Measurements from ENCODE around the gene EFNA5. TPM values are rescaled to one million over a fixed set of nuclear protein-coding genes. Genes with fewer than 3 reads are reported as not detected.

The EFNA5 gene
- total and polyA plus RNA-seq, 10 of the 15 experiments (the other 5 are each of a cell fraction or from before 2014, with no cell fraction given) = 0.19 to 12.6 (median 3.9) TPM

GRCh38 chr5:107364443-107365319 lies 306.1 kb downstream of the EFNA5 start (continued):
- TF ChIP-seq YBX1 (IDR thresholded peaks at IDR 0.05) = no peak
- TF ChIP-seq BCLAF1 (IDR thresholded peaks at IDR 0.05) = no peak
- TF ChIP-seq NFIC (IDR thresholded peaks at IDR 0.05; ENCODE audit: low read depth, low read length) = peak; percentile 45; the same call in 1 of the 2 replicates
- TF ChIP-seq SMC3 (IDR thresholded peaks at IDR 0.05; ENCODE audit: borderline replicate concordance, low read length) = 0 out of 2 replicates have a peak, but pooled peaks have one; percentile 4
- TF ChIP-seq ZNF217 (IDR thresholded peaks at IDR 0.05) = 0 out of 2 replicates have a peak, but pooled peaks have one; percentile 30
- no peak for TF ChIP-seq KAT2A (conservative IDR thresholded peaks at IDR 0.05; ENCODE audit: control insufficient read depth, low read depth, low read length)

DNA sequence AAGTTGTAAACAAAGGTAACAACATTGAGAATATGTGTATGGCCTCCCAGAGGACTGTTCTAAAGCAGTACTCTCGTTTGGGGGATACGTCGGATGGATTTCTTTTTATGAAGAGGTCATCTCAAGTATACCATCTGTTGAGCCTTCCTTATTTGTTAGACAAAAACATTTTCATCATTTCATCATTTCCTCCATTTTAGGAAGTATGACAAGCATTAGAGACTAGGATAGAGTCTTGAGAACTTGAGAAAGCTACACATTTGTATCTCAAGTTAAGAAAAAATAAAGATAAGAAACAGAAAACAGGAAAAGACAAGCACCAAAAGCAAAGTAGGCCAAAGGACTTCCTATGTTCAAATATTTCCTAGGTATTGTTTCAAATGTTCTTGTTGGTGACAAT lies 307.0 kb downstream of the EFNA5 start:
- DNase-seq (ENCODE audit: low read depth, low spot score) = no peak
- BruUV-seq (replicated peaks) = no TSS peak
- intact Hi-C loops (cut with micrococcal nuclease; ENCODE audit: unreplicated experiment) (loop anchor here (2.0 kb wide), 2 partner anchors 75 to 309 kb away; no protein-coding TSS in a partner anchor), in situ Hi-C loops (cut with MboI) (no loop called here)
- ATAC-seq = no peak
- no peaks in the 10 kb centered on the region for H3K79me2 ChIP-seq (ENCODE audit: control insufficient read depth, insufficient read depth, low read length)
- ChIA-PET CTCF (interaction anchor here (0.7 to 3.8 kb wide), 11 partner anchors 26 to 311 kb away, joined by 3 to 24 read pairs (median 4); no protein-coding TSS in a partner anchor), POLR2A (interaction anchor here (0.8 to 2.4 kb wide), 2 partner anchors 26 to 208 kb away, joined by 3 to 12 read pairs; no protein-coding TSS in a partner anchor), SMC1A (ENCODE audit: uncharacterized antibody, unreplicated experiment) (interaction anchor here (0.6 to 5.3 kb wide), 23 partner anchors 9 to 449 kb away, joined by 3 to 50 read pairs (median 4); no protein-coding TSS in a partner anchor), RAD21 (ENCODE audit: unreplicated experiment) (interaction anchor here (0.7 to 7.0 kb wide), 15 partner anchors 25 to 449 kb away, joined by 3 to 42 read pairs (median 8); no protein-coding TSS in a partner anchor)
- FAIRE-seq = no peak
- H3K27ac ChIP-seq (ENCODE audit: control insufficient read depth, insufficient read depth) = no peak overlapping the region
- H3K4me3 ChIP-seq = no peak overlapping the region
- H3K27me3 ChIP-seq (replicated peaks in 1 of 2; ENCODE audit: control insufficient read depth in 2 of 2, insufficient read depth in 2 of 2, low read length in 1 of 2) = no peaks in the 10 kb centered on the region
- no peaks in the 10 kb centered on the region for H4K20me1 ChIP-seq (ENCODE audit: control insufficient read depth, insufficient read depth)
- no peaks in the 10 kb centered on the region for H3K36me3 ChIP-seq (ENCODE audit: control insufficient read depth in 2 of 2, insufficient read depth in 2 of 2, low read length in 1 of 2)
- no peak overlapping the region for H3K9ac ChIP-seq (ENCODE audit: control insufficient read depth, insufficient read depth, low read length)
- 67% methylated on average over 3 of the region's 3 CpGs for WGBS (ENCODE audit: insufficient coverage, insufficient replicate concordance, low lambda C conversion rate, missing lambda C conversion rate)
- H3K4me2 ChIP-seq (ENCODE audit: control insufficient read depth, insufficient read depth) = no peak overlapping the region
- no peak overlapping the region for H2AFZ ChIP-seq (ENCODE audit: control insufficient read depth, low read depth, low read length)
- peaks cover 21% of the 10 kb centered on the region for H3K4me1 ChIP-seq (ENCODE audit: control insufficient read depth, insufficient read depth, low read length)
- H3K9me3 ChIP-seq (replicated peaks; ENCODE audit: control insufficient read depth, insufficient read depth, low read length) = no peaks in the 10 kb centered on the region
- TF ChIP-seq TCF7 (IDR thresholded peaks at IDR 0.05; ENCODE audit: borderline replicate concordance) = no peak
- TF ChIP-seq ESRRA (IDR thresholded peaks at IDR 0.05; ENCODE audit: low read length) = no peak
- TF ChIP-seq KLF5 (IDR thresholded peaks at IDR 0.05; ENCODE audit: partially characterized antibody) = no peak
- TF ChIP-seq JUNB (IDR thresholded peaks at IDR 0.05) = no peak
- no peak for TF ChIP-seq JUND (IDR thresholded peaks at IDR 0.05; ENCODE audit: low read depth, low read length)
- TF ChIP-seq ZNF217 (IDR thresholded peaks at IDR 0.05) = no peak
- no peak for TF ChIP-seq HDAC2 (IDR thresholded peaks at IDR 0.05)
- TF ChIP-seq PKNOX1 (IDR thresholded peaks at IDR 0.05) = no peak
- no peak for TF ChIP-seq STAT1 (conservative IDR thresholded peaks at IDR 0.05)
- no peak for TF ChIP-seq POLR2AphosphoS5 (IDR thresholded peaks at IDR 0.05; ENCODE audit: low read length)
- no peak for TF ChIP-seq CBX3 (IDR thresholded peaks at IDR 0.05; ENCODE audit: borderline replicate concordance, low read depth)
- TF ChIP-seq ATF7 (IDR thresholded peaks at IDR 0.05; ENCODE audit: low read depth) = no peak
- no peak for TF ChIP-seq NR2F1 (conservative IDR thresholded peaks at IDR 0.05)
